Neural cell (in vitro differentiated cells): ENCODE measurements around the gene EPC1.
"Not testable (repeated sequence)": the region's sequence is repeated elsewhere in the genome, so short reads cannot be mapped to it uniquely, and the experiment has no call there.

Experiments
- EP300 ChIP-seq: fragments of 450-650 bp; conservative IDR thresholded peaks from 2 replicates; pipeline ENCODE4 v1.6.1; 2014; ENCODE audit warnings: antibody characterized with exemption, mild to moderate bottlenecking, moderate library complexity; ENCODE audit not compliant: poor library complexity, severe bottlenecking
- EZH2 ChIP-seq: fragments of 200-600, 300-800 bp; shearing (Covaris generic), sonication (generic); IDR thresholded peaks from 2 replicates; pipeline ENCODE4 v1.6.1; 2014; ENCODE audit warnings: antibody characterized with exemption, low read length, borderline replicate concordance, mild to moderate bottlenecking; ENCODE audit not compliant: insufficient read depth, poor library complexity, severe bottlenecking
- POLR2AphosphoS5 ChIP-seq: IDR thresholded peaks from 2 replicates; pipeline ENCODE4 v1.6.1; 2012
- TF ChIP-seq, protein P1 (sequence below): fragments of 450-650 bp; IDR thresholded peaks from 2 replicates; pipeline ENCODE4 v1.5.1; 2014; ENCODE audit warnings: antibody characterized with exemption, mild to moderate bottlenecking, moderate library complexity; ENCODE audit not compliant: poor library complexity, severe bottlenecking

- TF ChIP-seq EZH2, POLR2AphosphoS5, EP300: not testable (repeated sequence)
- TF ChIP-seq, protein P1, sequence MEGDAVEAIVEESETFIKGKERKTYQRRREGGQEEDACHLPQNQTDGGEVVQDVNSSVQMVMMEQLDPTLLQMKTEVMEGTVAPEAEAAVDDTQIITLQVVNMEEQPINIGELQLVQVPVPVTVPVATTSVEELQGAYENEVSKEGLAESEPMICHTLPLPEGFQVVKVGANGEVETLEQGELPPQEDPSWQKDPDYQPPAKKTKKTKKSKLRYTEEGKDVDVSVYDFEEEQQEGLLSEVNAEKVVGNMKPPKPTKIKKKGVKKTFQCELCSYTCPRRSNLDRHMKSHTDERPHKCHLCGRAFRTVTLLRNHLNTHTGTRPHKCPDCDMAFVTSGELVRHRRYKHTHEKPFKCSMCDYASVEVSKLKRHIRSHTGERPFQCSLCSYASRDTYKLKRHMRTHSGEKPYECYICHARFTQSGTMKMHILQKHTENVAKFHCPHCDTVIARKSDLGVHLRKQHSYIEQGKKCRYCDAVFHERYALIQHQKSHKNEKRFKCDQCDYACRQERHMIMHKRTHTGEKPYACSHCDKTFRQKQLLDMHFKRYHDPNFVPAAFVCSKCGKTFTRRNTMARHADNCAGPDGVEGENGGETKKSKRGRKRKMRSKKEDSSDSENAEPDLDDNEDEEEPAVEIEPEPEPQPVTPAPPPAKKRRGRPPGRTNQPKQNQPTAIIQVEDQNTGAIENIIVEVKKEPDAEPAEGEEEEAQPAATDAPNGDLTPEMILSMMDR: not testable (repeated sequence)
These were observed 113.6 kb downstream of the EPC1 start for GRCh38 chr10:32233375-32233774.
